SK-N-SH treated with all-trans-retinoic acid at 6 μM for 48 hours (cell line): ENCODE results near the gene CARTPT.

Experiments
- ATAC-seq: fragments of 200-7000 bp; cut with Tn5 transposase; 3 replicates; pipeline ENCODE4 v1.9.1; 2020; ENCODE audit warnings: mild to moderate bottlenecking, moderate library complexity
- ARNTL ChIP-seq: fragments of 450-650 bp; formaldehyde crosslinking; IDR thresholded peaks from 2 replicates; pipeline ENCODE4 v1.5.0; 2020; ENCODE audit warnings: low read depth, mild to moderate bottlenecking, moderate library complexity, borderline replicate concordance
- BACH2 ChIP-seq: fragments of 250-450 bp; sonication (Bioruptor Pico); IDR thresholded peaks from 2 replicates; pipeline ENCODE4 v1.9.0; 2021; ENCODE audit warnings: mild to moderate bottlenecking, borderline replicate concordance
- CSDC2 ChIP-seq: fragments of 250-450 bp; sonication (Bioruptor Pico); IDR thresholded peaks from 2 replicates; pipeline ENCODE4 v1.5.0; 2020; ENCODE audit warnings: mild to moderate bottlenecking, moderate library complexity
- ESRRG ChIP-seq: fragments of 250-450 bp; sonication (Bioruptor Pico); IDR thresholded peaks from 2 replicates; pipeline ENCODE4 v1.6.1; 2021; ENCODE audit warnings: mild to moderate bottlenecking
- GLIS3 ChIP-seq: fragments of 250-450 bp; sonication (Bioruptor Pico); IDR thresholded peaks from 2 replicates; pipeline ENCODE4 v1.5.0; 2020; ENCODE audit warnings: mild to moderate bottlenecking, moderate library complexity
- ISL1 ChIP-seq: fragments of 250-450 bp; sonication (Bioruptor Pico); IDR thresholded peaks from 2 replicates; pipeline ENCODE4 v2.1.2; 2022; ENCODE audit warnings: mild to moderate bottlenecking, moderate library complexity
- OSR1 ChIP-seq: fragments of 250-450 bp; sonication (Bioruptor Pico); IDR thresholded peaks from 2 replicates; pipeline ENCODE4 v1.8.0; 2022; ENCODE audit warnings: moderate library complexity, mild to moderate bottlenecking, inconsistent platforms
- PPARA ChIP-seq: fragments of 250-450 bp; sonication (Bioruptor Pico); IDR thresholded peaks from 2 replicates; pipeline ENCODE4 v1.5.0; 2020; ENCODE audit warnings: mild to moderate bottlenecking, borderline replicate concordance
- RARB ChIP-seq: fragments of 250-450 bp; sonication (Bioruptor Pico); IDR thresholded peaks from 2 replicates; pipeline ENCODE4 v1.8.0; 2021; ENCODE audit warnings: mild to moderate bottlenecking, moderate library complexity
- SNAI2 ChIP-seq: fragments of 250-450 bp; sonication (Bioruptor Pico); IDR thresholded peaks from 2 replicates; pipeline ENCODE4 v1.5.0; 2020; ENCODE audit warnings: mild to moderate bottlenecking, moderate library complexity
- TOX ChIP-seq: fragments of 250-450 bp; sonication (Bioruptor Pico); IDR thresholded peaks from 2 replicates; pipeline ENCODE4 v1.8.0; 2021; ENCODE audit warnings: mild to moderate bottlenecking, moderate library complexity, borderline replicate concordance
- ZC3H10 ChIP-seq: fragments of 250-450 bp; sonication (Bioruptor Pico); IDR thresholded peaks from 2 replicates; pipeline ENCODE4 v1.5.1; 2021; ENCODE audit warnings: mild to moderate bottlenecking, moderate library complexity
- ZFP3 ChIP-seq: fragments of 250-450 bp; sonication (Bioruptor Pico); IDR thresholded peaks from 2 replicates; pipeline ENCODE4 v1.5.0; 2020; ENCODE audit warnings: mild to moderate bottlenecking, moderate library complexity
- ZFP30 ChIP-seq: fragments of 450-650 bp; formaldehyde crosslinking; IDR thresholded peaks from 2 replicates; pipeline ENCODE4 v1.5.0; 2022; ENCODE audit warnings: mild to moderate bottlenecking, moderate library complexity
- ZNF565 ChIP-seq: fragments of 450-650 bp; formaldehyde crosslinking; conservative IDR thresholded peaks from 2 replicates; pipeline ENCODE4 v1.5.0; 2020; ENCODE audit warnings: low read depth, mild to moderate bottlenecking, moderate library complexity
- ZNF70 ChIP-seq: fragments of 450-650 bp; formaldehyde crosslinking; IDR thresholded peaks from 2 replicates; pipeline ENCODE4 v1.5.0; 2020; ENCODE audit warnings: mild to moderate bottlenecking, moderate library complexity
- ZNF8 ChIP-seq: fragments of 450-650 bp; formaldehyde crosslinking; IDR thresholded peaks from 2 replicates; pipeline ENCODE4 v1.5.0; 2020; ENCODE audit warnings: mild to moderate bottlenecking, moderate library complexity
- TF ChIP-seq, protein P1 (sequence below): fragments of 250-450 bp; sonication (Bioruptor Pico); IDR thresholded peaks from 2 replicates; pipeline ENCODE4 v1.8.0; 2020; ENCODE audit warnings: mild to moderate bottlenecking, moderate library complexity, borderline replicate concordance
- TF ChIP-seq, protein P2 (sequence below): fragments of 250-450 bp; sonication (Bioruptor Pico); IDR thresholded peaks from 2 replicates; pipeline ENCODE4 v1.5.0; 2020; ENCODE audit warnings: mild to moderate bottlenecking, moderate library complexity
- TF ChIP-seq, protein P3 (sequence below): fragments of 250-450 bp; sonication (Bioruptor Pico); IDR thresholded peaks from 2 replicates; pipeline ENCODE4 v1.5.1; 2021; ENCODE audit warnings: mild to moderate bottlenecking, moderate library complexity
- TF ChIP-seq, protein P4 (sequence below): fragments of 250-450 bp; sonication (Bioruptor Pico); IDR thresholded peaks from 2 replicates; pipeline ENCODE4 v1.8.0; 2021; ENCODE audit warnings: low read depth, mild to moderate bottlenecking, moderate library complexity, borderline replicate concordance

Gene CARTPT

DNA sequence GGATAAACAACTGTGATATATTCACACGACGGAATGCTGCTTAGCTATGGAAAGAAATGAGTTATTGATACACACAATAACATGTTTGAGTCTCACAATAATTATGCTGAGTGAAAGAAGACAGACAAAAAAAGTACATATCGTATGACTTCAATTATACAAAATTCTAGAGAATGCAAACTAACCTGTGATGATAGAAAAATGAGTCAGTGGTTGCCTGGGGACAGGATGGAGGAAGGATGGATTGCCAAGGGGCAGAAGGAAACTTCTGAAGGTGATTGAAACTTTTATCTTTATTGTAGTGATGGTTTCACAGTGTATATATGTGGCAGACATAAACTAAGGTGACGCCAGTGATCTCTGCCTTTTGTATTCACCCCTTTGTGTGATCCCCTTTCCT, 7.5 kb upstream of the CARTPT start:
- TF ChIP-seq, protein P1, sequence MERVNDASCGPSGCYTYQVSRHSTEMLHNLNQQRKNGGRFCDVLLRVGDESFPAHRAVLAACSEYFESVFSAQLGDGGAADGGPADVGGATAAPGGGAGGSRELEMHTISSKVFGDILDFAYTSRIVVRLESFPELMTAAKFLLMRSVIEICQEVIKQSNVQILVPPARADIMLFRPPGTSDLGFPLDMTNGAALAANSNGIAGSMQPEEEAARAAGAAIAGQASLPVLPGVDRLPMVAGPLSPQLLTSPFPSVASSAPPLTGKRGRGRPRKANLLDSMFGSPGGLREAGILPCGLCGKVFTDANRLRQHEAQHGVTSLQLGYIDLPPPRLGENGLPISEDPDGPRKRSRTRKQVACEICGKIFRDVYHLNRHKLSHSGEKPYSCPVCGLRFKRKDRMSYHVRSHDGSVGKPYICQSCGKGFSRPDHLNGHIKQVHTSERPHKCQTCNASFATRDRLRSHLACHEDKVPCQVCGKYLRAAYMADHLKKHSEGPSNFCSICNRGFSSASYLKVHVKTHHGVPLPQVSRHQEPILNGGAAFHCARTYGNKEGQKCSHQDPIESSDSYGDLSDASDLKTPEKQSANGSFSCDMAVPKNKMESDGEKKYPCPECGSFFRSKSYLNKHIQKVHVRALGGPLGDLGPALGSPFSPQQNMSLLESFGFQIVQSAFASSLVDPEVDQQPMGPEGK, result no peak
- TF ChIP-seq, protein P2, sequence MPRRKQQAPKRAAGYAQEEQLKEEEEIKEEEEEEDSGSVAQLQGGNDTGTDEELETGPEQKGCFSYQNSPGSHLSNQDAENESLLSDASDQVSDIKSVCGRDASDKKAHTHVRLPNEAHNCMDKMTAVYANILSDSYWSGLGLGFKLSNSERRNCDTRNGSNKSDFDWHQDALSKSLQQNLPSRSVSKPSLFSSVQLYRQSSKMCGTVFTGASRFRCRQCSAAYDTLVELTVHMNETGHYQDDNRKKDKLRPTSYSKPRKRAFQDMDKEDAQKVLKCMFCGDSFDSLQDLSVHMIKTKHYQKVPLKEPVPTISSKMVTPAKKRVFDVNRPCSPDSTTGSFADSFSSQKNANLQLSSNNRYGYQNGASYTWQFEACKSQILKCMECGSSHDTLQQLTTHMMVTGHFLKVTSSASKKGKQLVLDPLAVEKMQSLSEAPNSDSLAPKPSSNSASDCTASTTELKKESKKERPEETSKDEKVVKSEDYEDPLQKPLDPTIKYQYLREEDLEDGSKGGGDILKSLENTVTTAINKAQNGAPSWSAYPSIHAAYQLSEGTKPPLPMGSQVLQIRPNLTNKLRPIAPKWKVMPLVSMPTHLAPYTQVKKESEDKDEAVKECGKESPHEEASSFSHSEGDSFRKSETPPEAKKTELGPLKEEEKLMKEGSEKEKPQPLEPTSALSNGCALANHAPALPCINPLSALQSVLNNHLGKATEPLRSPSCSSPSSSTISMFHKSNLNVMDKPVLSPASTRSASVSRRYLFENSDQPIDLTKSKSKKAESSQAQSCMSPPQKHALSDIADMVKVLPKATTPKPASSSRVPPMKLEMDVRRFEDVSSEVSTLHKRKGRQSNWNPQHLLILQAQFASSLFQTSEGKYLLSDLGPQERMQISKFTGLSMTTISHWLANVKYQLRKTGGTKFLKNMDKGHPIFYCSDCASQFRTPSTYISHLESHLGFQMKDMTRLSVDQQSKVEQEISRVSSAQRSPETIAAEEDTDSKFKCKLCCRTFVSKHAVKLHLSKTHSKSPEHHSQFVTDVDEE (CRISPR knock-in tag), result no peak
- TF ChIP-seq PPARA (no peak), ZNF8 (no peak), BACH2 (CRISPR knock-in tag) (no peak)
- ATAC-seq, result no peak

DNA sequence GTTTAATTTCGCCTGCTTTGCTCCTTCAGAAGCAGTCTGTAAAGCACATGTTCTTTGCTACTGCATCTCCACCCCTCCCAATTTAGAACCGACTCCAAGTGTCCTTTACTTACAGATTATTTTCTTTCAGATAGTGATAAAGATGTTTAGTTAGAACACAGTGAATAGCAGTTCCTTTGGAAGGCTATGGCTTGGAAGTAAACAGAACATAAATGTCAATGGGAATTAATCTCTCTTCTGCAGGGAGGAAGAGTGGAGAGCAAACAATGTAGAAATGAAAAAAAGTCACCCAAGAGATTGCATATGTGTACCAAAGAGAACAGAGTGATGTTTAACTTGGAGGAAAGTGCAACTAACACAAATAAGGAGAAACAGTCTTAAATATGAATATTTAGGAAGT, 4.2 kb upstream of the CARTPT start:
- ATAC-seq, result no peak
- TF ChIP-seq, protein P2 (CRISPR knock-in tag), result no peak
- TF ChIP-seq SNAI2 (CRISPR knock-in tag) (no peak), ZNF565 (CRISPR knock-in tag) (no peak)
- TF ChIP-seq, protein P3, sequence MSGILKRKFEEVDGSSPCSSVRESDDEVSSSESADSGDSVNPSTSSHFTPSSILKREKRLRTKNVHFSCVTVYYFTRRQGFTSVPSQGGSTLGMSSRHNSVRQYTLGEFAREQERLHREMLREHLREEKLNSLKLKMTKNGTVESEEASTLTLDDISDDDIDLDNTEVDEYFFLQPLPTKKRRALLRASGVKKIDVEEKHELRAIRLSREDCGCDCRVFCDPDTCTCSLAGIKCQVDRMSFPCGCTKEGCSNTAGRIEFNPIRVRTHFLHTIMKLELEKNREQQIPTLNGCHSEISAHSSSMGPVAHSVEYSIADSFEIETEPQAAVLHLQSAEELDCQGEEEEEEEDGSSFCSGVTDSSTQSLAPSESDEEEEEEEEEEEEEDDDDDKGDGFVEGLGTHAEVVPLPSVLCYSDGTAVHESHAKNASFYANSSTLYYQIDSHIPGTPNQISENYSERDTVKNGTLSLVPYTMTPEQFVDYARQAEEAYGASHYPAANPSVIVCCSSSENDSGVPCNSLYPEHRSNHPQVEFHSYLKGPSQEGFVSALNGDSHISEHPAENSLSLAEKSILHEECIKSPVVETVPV (CRISPR knock-in tag), result no peak
- TF ChIP-seq, all 23 proteins: peak for 0

DNA sequence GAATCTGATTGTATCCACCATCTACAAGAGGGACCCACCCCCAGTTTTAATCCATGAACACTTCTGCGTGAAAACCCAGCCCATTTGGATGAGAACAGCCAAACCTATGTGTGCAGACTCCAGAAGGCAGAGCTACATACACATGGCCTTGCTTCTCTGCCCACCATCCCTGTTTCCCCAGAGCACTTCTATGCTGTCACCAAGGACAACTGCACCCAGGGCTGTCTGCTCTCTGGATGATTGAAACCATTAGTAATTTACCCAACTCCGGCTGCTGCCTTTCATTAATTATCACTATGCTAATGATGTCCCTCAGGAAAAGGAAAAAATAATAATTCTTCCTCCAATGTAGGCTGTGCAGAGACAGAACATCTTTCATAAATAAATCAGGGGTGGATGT, 8.9 kb downstream of the CARTPT start:
- ATAC-seq, result no peak
- no peak for TF ChIP-seq ISL1
- TF ChIP-seq PPARA, result no peak
- no peak for TF ChIP-seq ZFP3 (CRISPR knock-in tag)
- no peak for TF ChIP-seq ZNF565 (CRISPR knock-in tag)
- no peak for TF ChIP-seq ZC3H10 (CRISPR knock-in tag)
- TF ChIP-seq, protein P2 (CRISPR knock-in tag), result no peak
- TF ChIP-seq, protein P4, sequence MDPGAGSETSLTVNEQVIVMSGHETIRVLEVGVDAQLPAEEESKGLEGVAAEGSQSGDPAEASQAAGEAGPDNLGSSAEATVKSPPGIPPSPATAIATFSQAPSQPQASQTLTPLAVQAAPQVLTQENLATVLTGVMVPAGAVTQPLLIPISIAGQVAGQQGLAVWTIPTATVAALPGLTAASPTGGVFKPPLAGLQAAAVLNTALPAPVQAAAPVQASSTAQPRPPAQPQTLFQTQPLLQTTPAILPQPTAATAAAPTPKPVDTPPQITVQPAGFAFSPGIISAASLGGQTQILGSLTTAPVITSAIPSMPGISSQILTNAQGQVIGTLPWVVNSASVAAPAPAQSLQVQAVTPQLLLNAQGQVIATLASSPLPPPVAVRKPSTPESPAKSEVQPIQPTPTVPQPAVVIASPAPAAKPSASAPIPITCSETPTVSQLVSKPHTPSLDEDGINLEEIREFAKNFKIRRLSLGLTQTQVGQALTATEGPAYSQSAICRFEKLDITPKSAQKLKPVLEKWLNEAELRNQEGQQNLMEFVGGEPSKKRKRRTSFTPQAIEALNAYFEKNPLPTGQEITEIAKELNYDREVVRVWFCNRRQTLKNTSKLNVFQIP, result no peak
- no peak for TF ChIP-seq ESRRG (CRISPR knock-in tag)
- TF ChIP-seq TOX, result no peak
- TF ChIP-seq BACH2 (CRISPR knock-in tag), result no peak
- TF ChIP-seq, protein P1, result no peak
- TF ChIP-seq ZFP30 (CRISPR knock-in tag), result no peak
- no peak for TF ChIP-seq RARB (CRISPR knock-in tag)
- TF ChIP-seq ZNF8, result no peak
- no peak for TF ChIP-seq ARNTL (CRISPR knock-in tag)
- no peak for TF ChIP-seq ZNF70 (CRISPR knock-in tag)
- TF ChIP-seq GLIS3 (CRISPR knock-in tag), result no peak
- TF ChIP-seq CSDC2 (CRISPR knock-in tag), result no peak
- no peak for TF ChIP-seq SNAI2 (CRISPR knock-in tag)
- no peak for TF ChIP-seq OSR1
